Frontal cortex (tissue), 4 donors: Measurements from ENCODE around the gene ATP4A. TPM values are rescaled to one million over a fixed set of nuclear protein-coding genes. Genes with fewer than 3 reads are reported as not detected.
A peak's percentile ranks its signal among the peaks of the same experiment; 100 is the strongest.

Source experiments
- DNase-seq, 2 donors: peaks; one replicate each; pipeline ENCODE4 v3.0.0; 2012; ENCODE audit warnings: low spot score in 2 of 2
- FAIRE-seq: peaks from 2 replicates; lab custom pipeline; 2012; peaks lifted over from hg19 to GRCh38; lab: Jason Lieb, UNC
- total RNA-seq: library from RNA; depleted of rRNA; stranded (reverse); fragments of >200 nt; gene quantifications from one replicate; pipeline ENCODE4 v1.2.3, GENCODE V29; 2014
- donor health status: control.
- donor health status: control.
- donor health status: control.

ATP4A gene
- total RNA-seq, 1 donor from 2014 or later: not detected

DNA sequence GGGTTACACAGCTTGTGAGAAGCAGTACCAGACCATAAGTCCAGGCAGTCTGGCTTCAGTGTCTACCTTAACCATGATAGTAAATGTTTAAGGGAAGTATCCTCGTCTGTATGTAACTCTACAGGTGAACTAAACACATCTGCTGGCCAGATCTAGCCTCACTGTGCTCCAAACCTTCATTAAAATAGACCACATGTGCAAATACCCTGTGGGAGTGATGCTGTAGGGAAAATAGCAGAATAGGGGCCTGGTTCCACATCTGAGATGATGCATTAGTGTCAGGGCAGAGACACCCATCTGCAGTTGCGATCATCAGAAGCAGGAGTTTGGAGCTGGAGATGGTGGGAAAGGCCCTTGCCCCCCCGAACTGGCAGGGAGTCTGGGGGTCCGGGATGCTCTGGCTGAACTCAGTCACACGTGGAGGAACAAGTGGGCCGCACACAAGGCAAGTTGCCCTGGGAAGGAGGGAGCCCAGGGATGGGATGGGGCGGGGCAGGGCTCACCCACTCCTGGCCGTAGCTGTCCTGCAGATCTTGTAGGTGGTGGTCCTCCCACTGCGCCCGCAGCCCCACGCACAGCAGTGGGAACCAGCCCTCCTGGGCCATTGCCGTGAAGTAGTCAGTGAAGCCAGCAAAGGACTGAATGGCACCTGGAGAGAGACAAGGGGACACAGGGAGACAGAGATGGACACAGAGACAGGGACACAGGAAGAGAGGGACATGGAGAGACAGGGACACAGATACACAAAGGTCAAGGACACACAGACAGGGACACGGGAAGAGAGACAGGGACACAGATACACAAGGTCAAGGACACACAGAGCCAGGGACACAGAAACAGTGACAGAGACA, 10.7 kb downstream of the ATP4A start:
- FAIRE-seq: no peak
- no peak for DNase-seq

DNA sequence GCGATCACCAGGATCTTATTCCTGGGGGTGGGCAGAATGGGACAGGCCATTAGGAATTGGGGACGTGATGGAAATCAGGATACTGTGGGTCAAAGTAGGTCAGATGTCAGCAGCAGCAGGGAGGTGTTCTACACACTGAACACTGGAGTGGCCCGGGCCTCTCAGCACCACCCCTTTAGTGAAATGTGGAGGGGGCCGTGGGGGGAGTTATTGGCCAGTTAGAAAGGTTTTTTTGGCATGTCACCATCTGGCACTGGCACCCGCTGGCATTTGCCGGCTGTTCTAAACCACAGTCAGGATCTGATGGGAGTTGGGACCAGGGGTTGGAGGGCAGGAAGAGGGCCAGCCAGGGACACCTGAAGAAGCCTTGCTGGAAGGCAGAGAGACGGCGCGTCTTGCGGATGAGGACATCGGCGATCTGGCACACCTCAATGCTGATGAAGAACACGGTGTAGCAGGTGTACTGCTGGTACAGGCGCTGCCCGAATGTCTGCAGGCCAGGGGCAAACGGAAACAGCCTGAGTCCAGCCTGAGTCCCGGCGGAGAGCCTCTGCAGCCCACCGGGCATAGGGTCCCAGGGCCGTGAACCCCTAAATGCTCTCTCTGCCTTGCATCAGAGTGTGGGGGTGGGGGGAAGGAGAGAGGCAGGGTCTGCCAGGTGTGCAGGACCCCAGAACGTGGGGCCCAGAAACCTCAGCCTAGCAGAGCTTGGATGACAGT, 12.2 kb downstream of the ATP4A start:
- FAIRE-seq: no peak

DNA sequence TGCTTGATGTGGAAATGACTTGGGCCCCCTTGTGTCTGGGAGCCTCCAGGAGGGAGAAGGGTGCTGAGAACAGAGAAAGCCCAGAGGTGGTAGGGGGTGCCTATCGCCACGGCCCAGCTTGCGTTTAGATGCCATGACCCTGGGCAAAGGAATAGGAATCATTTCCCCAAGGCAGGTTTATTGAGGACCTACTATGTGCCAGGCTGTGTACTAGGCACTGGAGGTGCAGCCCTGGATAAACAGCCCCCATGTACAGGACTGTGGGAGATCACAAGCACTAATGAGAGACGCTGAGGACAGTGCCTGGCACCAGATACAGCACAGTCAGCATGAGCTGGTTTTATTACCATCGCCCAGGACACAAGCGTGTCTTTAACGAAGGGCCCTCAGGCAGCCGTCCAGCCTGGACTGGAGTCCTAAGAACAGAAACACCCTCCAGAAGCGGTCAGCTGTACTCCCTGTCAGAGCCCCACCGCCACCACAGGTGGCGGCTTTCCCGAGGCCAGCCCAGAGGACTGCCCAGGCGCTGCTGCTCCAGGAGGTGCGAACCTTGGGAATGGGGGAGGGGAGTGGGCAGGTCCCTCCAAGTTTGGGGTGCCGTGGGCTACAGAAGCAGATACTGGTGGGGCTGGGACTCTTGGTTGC, 13.5 kb downstream of the ATP4A start:
- DNase-seq: no peak
- FAIRE-seq: no peak

More for the DNA sequence above, 12.2 kb downstream of the ATP4A start:
- no peak for DNase-seq

DNA sequence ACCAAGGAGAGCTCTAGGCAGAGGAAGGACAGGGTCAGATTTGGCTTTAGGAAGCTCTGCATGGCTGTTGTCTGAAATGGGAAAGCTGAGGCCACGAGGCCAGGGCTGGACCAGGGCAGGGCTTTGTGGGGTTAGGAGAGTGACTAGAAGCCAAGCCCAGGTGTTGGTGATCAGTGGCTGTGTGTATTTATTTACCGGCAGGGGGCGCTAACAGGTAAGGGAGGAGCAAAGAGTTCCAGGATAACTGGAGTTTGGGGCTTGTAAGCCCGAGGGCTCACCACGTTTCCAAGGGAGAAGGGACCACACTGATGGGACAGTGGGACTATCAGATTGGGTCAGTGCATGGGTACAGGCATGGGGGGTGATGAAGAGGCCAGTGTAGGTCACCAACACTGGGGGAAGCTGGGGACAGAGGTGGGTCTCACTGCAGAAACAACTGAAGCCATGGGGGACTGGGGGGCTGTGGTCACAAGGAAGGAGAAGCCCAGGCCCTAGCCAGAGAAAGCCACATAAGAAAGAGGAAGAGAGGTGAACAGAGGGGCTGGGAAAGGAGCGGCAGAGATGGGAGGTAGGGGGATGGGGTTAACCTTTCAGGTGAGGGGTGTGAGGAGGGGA, 14.2 kb downstream of the ATP4A start:
- FAIRE-seq (no peak), DNase-seq (peak; percentile 62 to 81)

DNA sequence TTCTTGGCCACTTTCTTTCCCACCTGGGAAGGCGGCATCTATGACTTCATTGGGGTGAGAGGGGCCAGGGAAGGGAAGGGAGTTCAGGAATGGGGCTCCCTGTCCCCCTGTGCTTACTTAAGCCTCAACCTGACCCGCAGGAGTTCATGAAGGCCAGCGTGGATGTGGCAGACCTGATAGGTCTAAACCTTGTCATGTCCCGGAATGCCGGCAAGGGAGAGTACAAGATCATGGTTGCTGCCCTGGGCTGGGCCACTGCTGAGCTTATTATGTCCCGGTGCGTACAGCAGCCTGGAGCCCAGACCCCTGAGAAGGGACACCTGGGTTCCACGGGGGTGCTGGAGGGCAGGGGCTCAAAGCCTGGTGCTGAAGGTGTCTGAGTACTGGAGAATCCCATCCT, 16.9 kb downstream of the ATP4A start:
- DNase-seq (no peak), FAIRE-seq (no peak)

DNA sequence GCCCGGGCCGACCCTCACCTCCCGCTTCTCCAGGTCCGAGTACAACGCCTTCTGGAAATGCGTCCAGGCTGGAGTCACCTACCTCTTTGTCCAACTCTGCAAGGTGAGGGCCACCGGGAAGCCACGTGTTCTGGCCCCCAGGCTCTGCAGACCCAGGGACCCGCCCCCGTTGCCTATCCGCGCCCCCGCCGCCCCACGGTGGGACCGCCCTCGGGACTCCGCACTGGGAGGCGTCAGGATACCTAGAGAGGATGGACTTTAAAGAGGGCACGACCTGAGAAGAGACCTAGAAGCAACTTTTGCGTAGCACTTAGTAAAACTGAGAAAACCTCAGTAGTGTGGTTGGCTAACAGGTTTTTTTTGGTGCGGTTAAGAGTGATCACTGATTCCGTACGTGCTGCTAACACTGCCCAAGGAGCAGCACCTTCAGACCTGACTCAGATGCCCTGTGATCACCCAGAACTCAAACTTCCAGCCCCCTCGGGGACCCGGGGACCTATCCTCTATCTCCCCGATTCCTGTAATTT, 17.5 kb downstream of the ATP4A start:
- DNase-seq (peak; percentile 49 to 64), FAIRE-seq (no peak)

DNA sequence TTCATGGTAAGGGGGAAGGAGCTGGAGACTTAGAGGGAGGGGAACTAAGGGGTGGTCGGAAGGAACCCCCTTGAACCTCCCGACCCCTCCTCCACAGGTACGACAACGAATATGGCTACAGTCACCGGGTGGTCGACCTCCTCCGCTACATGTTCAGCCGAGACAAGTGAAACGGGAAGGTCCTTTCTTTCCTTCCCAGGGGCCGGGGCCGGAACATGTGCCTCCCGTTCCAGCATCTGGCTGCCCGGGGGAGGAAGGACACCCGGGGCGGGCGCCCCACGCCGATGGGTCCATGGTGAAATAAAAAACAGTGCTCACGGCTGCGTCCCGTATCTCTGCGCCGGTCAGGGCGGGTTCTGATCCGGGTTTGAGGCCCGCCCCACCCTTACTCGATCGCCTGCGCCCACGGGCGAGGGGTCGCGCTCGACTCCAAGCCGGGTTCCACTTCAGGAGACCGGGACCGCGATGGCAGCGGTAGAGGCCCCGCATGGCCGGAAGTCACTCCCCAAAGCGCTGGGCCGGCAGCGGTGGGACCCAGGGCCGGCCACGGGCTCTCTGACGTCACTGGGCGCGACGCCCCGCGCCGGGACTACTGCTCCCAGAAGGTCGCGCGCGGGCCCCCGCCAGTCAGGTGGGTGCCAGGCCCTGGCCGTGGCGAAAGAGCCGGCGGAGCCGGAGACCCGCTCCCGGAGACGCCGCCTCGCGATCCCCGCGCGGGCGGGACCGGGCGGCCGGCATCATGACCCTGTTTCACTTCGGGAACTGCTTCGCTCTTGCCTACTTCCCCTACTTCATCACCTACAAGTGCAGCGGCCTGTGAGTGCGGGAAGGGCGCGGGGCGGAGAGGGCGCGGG, 18.2 kb downstream of the ATP4A start, which contains the start of gene TMEM147:
TSS of gene TMEM147 (plus strand) at position 626 of the 854 bp plus-strand sequence. CDS start at position 740, 114 bp downstream.
- peak; percentile 99 to 100 for DNase-seq
- no peak for FAIRE-seq

DNA sequence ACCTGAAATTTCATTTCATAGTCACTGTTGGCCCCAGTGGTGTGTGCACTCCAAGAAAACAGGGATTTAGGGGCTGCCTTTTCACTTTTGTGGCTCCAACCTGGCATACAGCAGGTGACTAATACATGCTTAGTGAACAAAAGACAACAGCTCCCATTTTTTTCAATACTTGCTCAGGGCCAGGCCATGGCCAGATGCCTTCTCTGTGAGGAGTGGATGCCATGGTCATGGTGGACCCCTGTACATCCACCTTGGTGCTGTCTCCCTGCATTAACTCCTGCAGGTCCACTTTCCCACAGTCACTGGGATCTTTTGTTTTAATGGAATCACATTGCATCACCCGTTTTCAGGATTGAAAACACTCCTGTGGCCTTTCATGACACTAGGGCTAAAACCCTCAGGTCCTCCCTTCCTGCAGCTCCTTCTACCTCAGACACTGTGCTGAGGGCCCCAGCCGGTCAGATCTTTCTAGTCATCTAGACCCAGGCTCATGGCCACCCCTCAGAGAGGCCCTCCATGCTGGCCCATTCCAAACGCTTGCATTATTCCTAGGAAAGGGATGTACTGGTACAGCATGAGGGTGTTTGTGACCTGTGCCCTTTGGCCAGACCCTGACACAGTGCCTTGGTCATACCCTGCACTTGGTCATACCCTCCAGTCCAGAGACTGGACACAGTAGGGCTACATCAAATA, 19.2 kb downstream of the ATP4A start:
- FAIRE-seq: no peak
- no peak for DNase-seq

DNA sequence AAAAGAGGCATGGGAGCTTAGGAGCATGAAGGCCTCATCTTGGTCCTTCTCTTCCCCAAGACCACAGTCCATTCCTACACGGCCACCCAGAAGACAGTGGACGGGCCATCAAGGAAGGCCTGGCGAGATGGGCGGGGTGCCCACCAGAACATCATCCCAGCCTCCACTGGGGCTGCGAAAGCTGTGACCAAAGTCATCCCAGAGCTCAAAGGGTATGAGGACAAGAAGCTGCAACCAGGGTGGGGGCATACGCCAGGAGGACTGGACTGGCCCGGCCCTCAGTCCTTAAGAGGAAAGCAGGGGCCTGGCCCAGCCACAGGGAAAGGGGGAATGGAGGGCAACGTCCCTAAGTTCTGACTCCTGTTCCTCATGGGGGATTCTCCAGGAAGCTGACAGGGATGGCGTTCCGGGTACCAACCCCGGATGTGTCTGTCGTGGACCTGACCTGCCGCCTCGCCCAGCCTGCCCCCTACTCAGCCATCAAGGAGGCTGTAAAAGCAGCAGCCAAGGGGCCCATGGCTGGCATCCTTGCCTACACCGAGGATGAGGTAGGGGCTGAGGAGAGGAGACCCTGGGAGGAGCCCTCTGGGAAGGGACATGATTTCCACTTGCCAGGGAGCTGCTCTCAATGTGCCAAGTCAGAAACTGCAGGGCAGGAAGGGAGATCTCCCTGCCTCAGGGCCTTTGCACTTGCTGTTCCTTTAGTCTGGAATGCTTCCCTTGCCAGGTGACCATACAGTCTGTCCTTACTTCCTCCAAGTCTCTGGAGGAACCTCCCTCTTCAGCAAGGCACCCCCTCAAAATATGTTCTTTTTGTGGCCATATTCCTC, 20.0 kb downstream of the ATP4A start:
- DNase-seq (no peak), FAIRE-seq (no peak)

DNA sequence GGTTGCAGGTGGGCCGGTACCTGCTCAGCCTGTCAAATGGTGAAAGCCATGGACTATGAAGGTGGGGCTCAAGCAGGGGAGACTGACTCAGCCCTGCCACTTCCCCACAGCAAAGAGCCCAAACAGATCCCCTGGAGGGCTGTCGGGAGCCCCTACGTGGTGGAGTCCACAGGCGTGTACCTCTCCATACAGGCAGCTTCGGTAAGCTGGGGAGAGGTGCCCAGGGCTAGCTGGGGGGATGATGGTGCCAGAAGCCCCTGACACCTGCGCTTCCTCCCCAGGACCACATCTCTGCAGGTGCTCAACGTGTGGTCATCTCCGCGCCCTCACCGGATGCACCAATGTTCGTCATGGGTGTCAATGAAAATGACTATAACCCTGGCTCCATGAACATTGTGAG, 21.2 kb downstream of the ATP4A start:
- FAIRE-seq: no peak

DNA sequence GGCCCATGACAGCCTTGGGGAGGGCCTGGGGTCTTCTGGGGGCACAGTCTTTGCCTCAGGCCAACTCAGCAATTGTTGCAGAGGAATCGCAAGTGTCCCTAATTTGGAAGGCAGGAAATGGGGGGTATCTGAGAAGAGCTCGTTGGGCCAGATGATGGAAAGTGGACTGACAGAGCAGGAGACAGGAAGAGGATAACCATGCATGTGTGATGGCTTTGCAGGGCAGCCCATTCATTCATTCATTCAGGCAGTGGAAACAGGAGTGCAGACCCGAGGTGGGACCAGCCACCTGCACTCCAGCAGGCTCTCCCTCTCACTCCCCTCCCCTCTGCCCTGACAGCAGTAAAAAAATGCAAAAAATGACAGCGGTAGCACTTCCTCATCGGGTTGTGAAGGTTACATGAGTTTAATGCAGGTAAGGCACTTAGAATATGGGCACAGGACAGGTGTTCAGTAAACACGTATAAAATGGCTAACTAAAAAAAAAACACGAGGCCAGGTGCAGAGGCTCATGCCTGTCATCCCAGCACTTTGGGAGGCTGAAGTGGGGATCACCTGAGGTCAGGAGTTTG, 23.0 kb downstream of the ATP4A start:
- no peak for FAIRE-seq
- DNase-seq: no peak

More for the DNA sequence above, 21.2 kb downstream of the ATP4A start:
- DNase-seq: no peak

DNA sequence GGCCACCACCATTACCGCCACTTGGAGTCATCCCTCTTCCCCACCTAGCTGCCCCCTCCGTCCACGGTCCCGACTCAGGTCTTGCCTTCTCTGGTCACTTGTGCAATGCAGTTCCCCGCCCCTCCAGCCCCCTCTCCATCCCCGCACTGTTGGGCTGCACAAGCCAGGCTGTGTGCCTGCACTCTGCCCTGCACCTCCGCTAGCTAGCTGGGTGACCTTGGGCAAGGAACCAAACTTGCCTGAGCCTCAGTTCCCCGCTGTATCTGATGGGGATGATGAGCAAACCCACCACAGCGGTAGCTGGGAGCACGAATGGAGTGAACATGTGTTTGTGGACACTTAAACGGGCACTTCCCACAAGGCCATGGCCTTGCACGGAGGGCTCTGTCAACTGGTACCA, 23.6 kb downstream of the ATP4A start:
- FAIRE-seq: no peak
- DNase-seq: no peak

DNA sequence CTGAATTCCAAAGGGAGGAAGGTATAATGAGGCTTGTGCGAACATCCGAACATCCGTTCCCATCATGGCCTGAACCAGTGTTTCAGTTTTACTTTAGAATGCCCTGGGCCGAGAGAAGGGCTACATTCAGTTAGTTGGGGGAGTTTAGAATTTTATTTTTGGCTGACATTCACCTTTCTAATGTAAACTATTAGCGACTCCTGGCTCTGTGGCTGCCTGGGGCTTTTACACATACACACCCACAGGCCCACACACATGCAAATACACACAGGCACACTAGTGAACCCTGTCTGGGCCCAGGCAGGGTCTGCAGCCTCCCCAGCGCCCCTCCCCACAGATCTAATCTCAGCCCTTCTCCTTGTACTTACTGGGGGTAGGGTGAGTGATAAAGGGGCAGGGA, 24.1 kb downstream of the ATP4A start:
- FAIRE-seq: no peak
- no peak for DNase-seq

DNA sequence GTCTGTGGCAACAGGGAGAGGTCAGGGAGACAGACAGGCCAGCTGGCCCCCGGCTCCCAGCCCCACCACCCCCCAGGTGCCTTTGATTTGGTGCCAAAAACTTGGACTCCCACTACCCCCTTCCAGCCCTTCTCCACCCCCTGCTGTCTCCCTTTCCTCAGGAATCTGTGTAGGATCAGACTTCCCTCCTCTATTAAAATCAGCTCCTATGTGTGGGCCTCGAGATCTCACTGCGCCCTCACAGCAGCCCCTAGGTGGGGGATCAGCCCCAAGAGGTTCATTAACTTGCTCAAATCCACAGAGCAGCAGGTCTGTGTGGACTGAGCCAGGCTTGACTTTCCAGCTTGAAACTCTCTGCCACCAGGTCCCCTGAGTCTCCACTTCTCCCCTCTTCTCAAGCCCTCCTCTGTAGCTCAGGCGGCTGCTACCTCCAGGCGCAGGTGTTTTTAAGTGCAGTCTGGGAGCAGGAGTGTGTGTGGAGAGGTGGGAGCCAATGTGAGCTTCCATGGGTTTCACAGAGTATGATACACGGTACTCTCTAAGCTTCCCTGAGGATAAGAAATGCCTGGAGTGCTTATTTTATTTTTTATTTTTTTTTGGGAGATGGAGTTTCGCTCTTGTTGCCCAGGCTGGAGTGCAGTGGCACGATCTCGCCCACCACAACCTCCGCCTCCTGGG, 28.5 kb downstream of the ATP4A start:
- no peak for DNase-seq
- FAIRE-seq: no peak

DNA sequence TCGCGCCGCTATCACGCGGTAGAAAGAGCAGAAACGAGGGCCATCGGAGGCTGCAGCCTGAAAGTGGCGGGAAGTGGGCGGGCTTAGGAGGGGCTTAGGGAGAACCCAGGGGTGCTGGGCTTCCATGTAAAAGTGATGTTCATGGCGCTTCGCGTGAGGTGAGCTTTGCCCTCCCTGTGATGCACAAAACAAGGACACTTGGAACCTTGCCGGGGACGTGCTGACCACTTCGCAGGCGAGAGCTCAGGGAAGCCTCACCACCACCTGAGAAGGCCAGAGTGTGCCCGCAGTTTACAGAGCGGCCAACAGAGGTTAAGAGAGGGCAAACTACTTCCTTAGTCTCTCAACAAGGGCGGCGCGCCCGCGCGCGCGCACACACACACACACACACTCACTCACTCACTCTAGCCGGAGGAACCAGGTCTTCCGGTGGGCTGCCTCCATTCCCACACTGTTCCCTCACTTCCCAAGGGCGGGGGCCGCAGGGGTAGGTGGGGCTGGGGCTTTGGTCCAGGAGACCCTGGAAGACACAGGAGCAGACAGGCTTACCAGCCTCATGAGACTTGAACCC, 29.6 kb downstream of the ATP4A start:
- no peak for FAIRE-seq
- no peak for DNase-seq

DNA sequence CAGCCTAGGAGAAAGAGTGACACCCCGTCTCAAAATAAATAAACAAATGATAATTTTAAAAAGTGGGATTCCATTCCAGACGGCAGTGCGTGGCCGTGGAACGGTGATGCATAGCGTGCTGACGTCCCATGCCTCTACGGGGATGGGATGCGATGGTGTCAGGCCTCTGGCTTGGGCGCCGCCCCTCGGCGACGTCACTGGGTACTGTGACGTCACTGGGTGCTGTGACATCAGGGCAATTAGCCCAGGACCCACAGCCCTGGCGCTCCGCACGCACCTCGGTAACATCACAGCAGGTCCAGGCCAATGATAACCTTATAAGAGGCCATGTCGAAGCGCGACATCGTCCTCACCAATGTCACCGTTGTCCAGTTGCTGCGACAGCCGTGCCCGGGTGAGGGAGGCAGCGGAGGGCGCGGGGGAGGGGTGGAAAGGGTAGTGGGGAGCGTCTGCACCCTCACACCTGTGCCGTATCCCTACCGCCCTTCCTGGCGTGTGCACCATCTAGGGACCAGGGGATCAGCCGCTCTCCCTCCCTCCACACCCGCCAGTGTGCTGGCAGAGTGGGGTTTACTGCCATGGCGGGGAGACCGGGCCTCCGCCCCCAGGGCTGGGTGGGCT, 30.1 kb downstream of the ATP4A start, which contains the start of gene GAPDHS:
TSS of gene GAPDHS (plus strand) at position 256 of the 621 bp plus-strand sequence. CDS start at position 328, 72 bp downstream.
- FAIRE-seq: no peak
- DNase-seq: no peak
